Natural killer cell treated with Interleukin-12 subunit alpha and Interleukin-12 subunit beta and Interleukin-15 and Interleukin-18, amount 100 ng/mL, for 72 hours (primary cell): ENCODE results near the gene PIGP. TPM values are rescaled to one million over a fixed set of nuclear protein-coding genes. Genes with fewer than 3 reads are reported as not detected.
A peak's percentile ranks its signal among the peaks of the same experiment; 100 is the strongest.
"Not testable (repeated sequence)": the region's sequence is repeated elsewhere in the genome, so short reads cannot be mapped to it uniquely, and the experiment has no call there.

ENCODE experiments used
- ATAC-seq, 2 donors: fragments of 150-1000 bp; cut with Tn5 transposase in 1 of 2; sonication (Bioruptor Pico), chemical (Tn5 transposase) in 1 of 2; 2 replicates each; pipeline ENCODE4 v1.10.0; 2021
- DNase-seq: peaks from one replicate; pipeline ENCODE4 v3.0.0; 2022; ENCODE audit warnings: low spot score
- H3K27ac Mint-ChIP-seq, 2 donors: 1 replicate in 1 of 2; 2 replicates in 1 of 2; pipeline ENCODE4 v1.8.0; 2022; ENCODE audit warnings: mixed read lengths in 2 of 2, mild to moderate bottlenecking in 1 of 2, moderate library complexity in 1 of 2
- H3K27me3 Mint-ChIP-seq, 2 donors: 1 replicate in 1 of 2; 2 replicates in 1 of 2; pipeline ENCODE4 v1.8.0; 2022; ENCODE audit warnings: mixed read lengths in 2 of 2
- H3K36me3 Mint-ChIP-seq: one replicate; pipeline ENCODE4 v1.8.0; 2022; ENCODE audit warnings: mixed read lengths
- H3K4me1 Mint-ChIP-seq, 2 donors: 1 replicate in 1 of 2; 2 replicates in 1 of 2; pipeline ENCODE4 v1.8.0; 2022; ENCODE audit warnings: low read depth in 2 of 2, mixed read lengths in 2 of 2, mild to moderate bottlenecking in 1 of 2
- H3K4me3 Mint-ChIP-seq: one replicate; pipeline ENCODE4 v1.8.0; 2022; ENCODE audit warnings: mixed read lengths
- H3K9me3 Mint-ChIP-seq: 2 replicates; pipeline ENCODE4 v1.8.0; 2022; ENCODE audit warnings: mixed read lengths
- total RNA-seq, 2 donors: library from RNA; stranded (reverse); gene quantifications; one replicate each; pipeline ENCODE4 v1.2.3, GENCODE V29; 2022

Gene PIGP
- total RNA-seq, 2 donors from 2014 or later, result 11.2 to 15.9 TPM

GRCh38 chr21:37047079-37047478, 25.8 kb downstream of the PIGP start:
- DNase-seq, result no peak
- Mint-ChIP-seq H3K36me3 (no peaks in the 10 kb centered on the region), H3K27me3 (peaks cover 8 to 26% of the 10 kb centered on the region in 2 donors), H3K27ac (no peak overlapping the region), H3K4me1 (peaks cover 0 to 3% of the 10 kb centered on the region in 2 donors), H3K9me3 (no peaks in the 10 kb centered on the region), H3K4me3 (no peak overlapping the region)
- ATAC-seq, result no peak

- Mint-ChIP-seq H3K4me3 (no peak overlapping the region), H3K36me3 (no peaks in the 10 kb centered on the region), H3K27me3 (peaks cover 8 to 26% of the 10 kb centered on the region in 2 donors), H3K4me1 (peaks cover 0 to 3% of the 10 kb centered on the region in 2 donors), H3K9me3 (no peaks in the 10 kb centered on the region), H3K27ac (no peak overlapping the region)
- ATAC-seq (no peak), DNase-seq (no peak)
Measured at GRCh38 chr21:37045556-37045955, 27.3 kb downstream of the PIGP start.

GRCh38 chr21:37045149-37045548, 27.7 kb downstream of the PIGP start:
- H3K4me1 Mint-ChIP-seq, result peaks cover 0 to 3% of the 10 kb centered on the region in 2 donors
- no peak overlapping the region for H3K4me3 Mint-ChIP-seq
- no peak for DNase-seq
- H3K9me3 Mint-ChIP-seq, result no peaks in the 10 kb centered on the region
- H3K27ac Mint-ChIP-seq, result no peak overlapping the region
- H3K27me3 Mint-ChIP-seq, result peaks cover 5 to 25% of the 10 kb centered on the region in 2 donors
- H3K36me3 Mint-ChIP-seq, result no peaks in the 10 kb centered on the region
- peak in 1 of 2 donors; percentile 31 for ATAC-seq

GRCh38 chr21:37044643-37045042, 28.2 kb downstream of the PIGP start:
- Mint-ChIP-seq H3K36me3 (no peaks in the 10 kb centered on the region), H3K27me3 (peaks cover 3 to 20% of the 10 kb centered on the region in 2 donors), H3K4me1 (peaks cover 0 to 3% of the 10 kb centered on the region in 2 donors), H3K9me3 (no peaks in the 10 kb centered on the region), H3K4me3 (no peak overlapping the region), H3K27ac (no peak overlapping the region)
- DNase-seq, result no peak
- no peak for ATAC-seq

- Mint-ChIP-seq H3K4me1 (peaks cover 0 to 3% of the 10 kb centered on the region in 2 donors), H3K36me3 (no peaks in the 10 kb centered on the region), H3K27ac (no peak overlapping the region), H3K27me3 (peaks cover 3 to 13% of the 10 kb centered on the region in 2 donors), H3K9me3 (no peaks in the 10 kb centered on the region), H3K4me3 (no peak overlapping the region)
- DNase-seq, result no peak
- ATAC-seq, result no peak
Measured at GRCh38 chr21:37043818-37044217, 29.1 kb downstream of the PIGP start.

GRCh38 chr21:37041706-37042271, 31.1 kb downstream of the PIGP start:
- H3K36me3 Mint-ChIP-seq, result no peaks in the 10 kb centered on the region
- no peaks in the 10 kb centered on the region for H3K9me3 Mint-ChIP-seq
- ATAC-seq, result no peak
- no peak overlapping the region for H3K27ac Mint-ChIP-seq
- H3K27me3 Mint-ChIP-seq, result peaks cover 0 to 3% of the 10 kb centered on the region in 2 donors
- H3K4me3 Mint-ChIP-seq, result no peak overlapping the region
- H3K4me1 Mint-ChIP-seq, result peaks cover 0 to 3% of the 10 kb centered on the region in 2 donors
- DNase-seq, result no peak

GRCh38 chr21:37040212-37040611, 32.7 kb downstream of the PIGP start:
- H3K27ac Mint-ChIP-seq, result no peak overlapping the region
- no peak for ATAC-seq
- no peak for DNase-seq
- no peaks in the 10 kb centered on the region for H3K36me3 Mint-ChIP-seq
- peaks cover 0 to 3% of the 10 kb centered on the region in 2 donors for H3K4me1 Mint-ChIP-seq
- H3K4me3 Mint-ChIP-seq, result no peak overlapping the region
- H3K27me3 Mint-ChIP-seq, result peaks cover 0 to 3% of the 10 kb centered on the region in 2 donors
- H3K9me3 Mint-ChIP-seq, result no peaks in the 10 kb centered on the region

GRCh38 chr21:37039411-37040075, 33.3 kb downstream of the PIGP start:
- Mint-ChIP-seq H3K36me3 (no peaks in the 10 kb centered on the region), H3K27ac (no peak overlapping the region), H3K4me3 (no peak overlapping the region), H3K9me3 (no peaks in the 10 kb centered on the region), H3K27me3 (peaks cover 0 to 3% of the 10 kb centered on the region in 2 donors), H3K4me1 (no peaks in the 10 kb centered on the region)
- DNase-seq, result no peak
- no peak for ATAC-seq

GRCh38 chr21:37036177-37036576, 36.7 kb downstream of the PIGP start:
- no peaks in the 10 kb centered on the region for H3K4me1 Mint-ChIP-seq
- H3K36me3 Mint-ChIP-seq, result no peaks in the 10 kb centered on the region
- no peak overlapping the region for H3K27ac Mint-ChIP-seq
- no peak for ATAC-seq
- H3K9me3 Mint-ChIP-seq, result no peaks in the 10 kb centered on the region
- H3K4me3 Mint-ChIP-seq, result no peak overlapping the region
- no peak for DNase-seq
- H3K27me3 Mint-ChIP-seq, result peaks cover 3 to 4% of the 10 kb centered on the region in 2 donors

- H3K27ac Mint-ChIP-seq, H3K4me1 Mint-ChIP-seq, H3K4me3 Mint-ChIP-seq, ATAC-seq, H3K36me3 Mint-ChIP-seq, H3K9me3 Mint-ChIP-seq, DNase-seq, H3K27me3 Mint-ChIP-seq: not testable (repeated sequence)
Measured at GRCh38 chr21:37034394-37034793, 38.5 kb downstream of the PIGP start.

GRCh38 chr21:37032877-37033471, 39.9 kb downstream of the PIGP start:
- ATAC-seq, result no peak
- H3K4me3 Mint-ChIP-seq, result no peak overlapping the region
- no peaks in the 10 kb centered on the region for H3K9me3 Mint-ChIP-seq
- no peak for DNase-seq
- H3K4me1 Mint-ChIP-seq, result no peaks in the 10 kb centered on the region
- no peak overlapping the region for H3K27ac Mint-ChIP-seq
- no peaks in the 10 kb centered on the region for H3K36me3 Mint-ChIP-seq
- H3K27me3 Mint-ChIP-seq, result peaks cover 0 to 7% of the 10 kb centered on the region in 2 donors

- Mint-ChIP-seq H3K4me3 (no peak overlapping the region), H3K27ac (no peak overlapping the region), H3K36me3 (no peaks in the 10 kb centered on the region), H3K27me3 (peaks cover 0 to 7% of the 10 kb centered on the region in 2 donors), H3K9me3 (no peaks in the 10 kb centered on the region), H3K4me1 (no peaks in the 10 kb centered on the region)
- DNase-seq (no peak), ATAC-seq (no peak)
Measured at GRCh38 chr21:37032293-37032692, 40.6 kb downstream of the PIGP start.

- no peak overlapping the region for H3K4me3 Mint-ChIP-seq
- ATAC-seq (no peak), DNase-seq (no peak)
- H3K27me3 Mint-ChIP-seq, result peaks cover 3 to 14% of the 10 kb centered on the region in 2 donors
- no peaks in the 10 kb centered on the region for H3K9me3 Mint-ChIP-seq
- no peaks in the 10 kb centered on the region for H3K4me1 Mint-ChIP-seq
- H3K27ac Mint-ChIP-seq, result no peak overlapping the region
- no peaks in the 10 kb centered on the region for H3K36me3 Mint-ChIP-seq
Measured at GRCh38 chr21:37030864-37031263, 42.0 kb downstream of the PIGP start.

- no peaks in the 10 kb centered on the region for H3K4me1 Mint-ChIP-seq
- H3K4me3 Mint-ChIP-seq, result no peak overlapping the region
- H3K27me3 Mint-ChIP-seq, result peaks cover 3 to 14% of the 10 kb centered on the region in 2 donors
- no peaks in the 10 kb centered on the region for H3K9me3 Mint-ChIP-seq
- no peak overlapping the region for H3K27ac Mint-ChIP-seq
- DNase-seq (no peak), ATAC-seq (no peak)
- H3K36me3 Mint-ChIP-seq, result no peaks in the 10 kb centered on the region
Measured at GRCh38 chr21:37028570-37028969, 44.3 kb downstream of the PIGP start.
